ENCODE results near the gene NRDC.

DNA sequence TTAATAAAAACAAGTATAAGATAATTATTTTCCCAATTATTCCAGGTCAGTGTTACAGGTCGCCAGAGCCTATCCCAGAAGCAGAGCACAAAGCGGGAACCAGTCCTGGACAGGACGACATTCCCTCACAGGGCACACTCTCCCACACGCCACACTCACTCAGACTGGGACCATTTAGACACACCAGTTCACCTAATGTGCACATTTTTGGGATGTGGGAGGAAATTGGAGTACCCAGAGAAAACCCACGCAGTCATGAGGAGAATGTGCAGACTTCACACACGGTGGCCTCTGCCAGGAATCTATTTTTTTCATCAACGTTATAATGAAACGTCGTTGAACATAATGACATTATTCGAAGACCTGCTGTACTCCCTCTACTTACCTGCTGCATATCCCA lies 20.5 kb upstream of the NRDC start:
- TF ChIP-seq CTCF (IDR thresholded peaks at IDR 0.05), result no peak
- no peak for TF ChIP-seq POLR2A (IDR thresholded peaks at IDR 0.05)
- TF ChIP-seq EP300 (IDR thresholded peaks at IDR 0.05), result no peak

All from tibial nerve (tissue), 4 donors.